H9 (cell line): Measurements from ENCODE around the gene FZD10. TPM values are rescaled to one million over a fixed set of nuclear protein-coding genes. Genes with fewer than 3 reads are reported as not detected.

Source experiments
- DNase-seq: peaks from one replicate; pipeline ENCODE4 v3.0.0-alpha.2; 2017
- H2AFZ ChIP-seq: one replicate; pipeline ENCODE4 v1.6.1; 2013; ENCODE audit warnings: mild to moderate bottlenecking, low read length, control low read depth, moderate library complexity
- H2AK5ac ChIP-seq: 2 replicates; pipeline ENCODE4 v1.6.1; 2013; ENCODE audit warnings: low read length, control low read depth, mixed read lengths; ENCODE audit not compliant: insufficient read length
- H2BK120ac ChIP-seq: one replicate; pipeline ENCODE4 v1.6.1; 2013; ENCODE audit warnings: low read depth, mild to moderate bottlenecking, low read length, control low read depth, inconsistent platforms; ENCODE audit not compliant: poor library complexity, severe bottlenecking
- H2BK12ac ChIP-seq: 2 replicates; pipeline ENCODE4 v1.6.1; 2013; ENCODE audit warnings: low read length, control low read depth, mixed read lengths, low read depth; ENCODE audit not compliant: insufficient read length
- H2BK15ac ChIP-seq: 2 replicates; pipeline ENCODE4 v1.6.1; 2013; ENCODE audit warnings: low read depth, low read length, control low read depth
- H2BK20ac ChIP-seq: one replicate; pipeline ENCODE4 v1.6.1; 2013; ENCODE audit warnings: low read depth, mild to moderate bottlenecking, low read length, control low read depth, inconsistent platforms; ENCODE audit not compliant: poor library complexity, severe bottlenecking
- H2BK5ac ChIP-seq: 2 replicates; pipeline ENCODE4 v1.6.1; 2013; ENCODE audit warnings: low read length, control low read depth, mixed read lengths; ENCODE audit not compliant: insufficient read length
- H3K14ac ChIP-seq: 2 replicates; pipeline ENCODE4 v1.6.1; 2013; ENCODE audit warnings: low read length, control low read depth; ENCODE audit not compliant: insufficient read depth
- H3K18ac ChIP-seq: 2 replicates; pipeline ENCODE4 v1.6.1; 2013; ENCODE audit warnings: low read depth, mild to moderate bottlenecking, mixed read lengths, low read length, control low read depth; ENCODE audit not compliant: insufficient read length
- H3K23ac ChIP-seq: 2 replicates; pipeline ENCODE4 v1.6.1; 2013; ENCODE audit warnings: low read length, control low read depth, mixed read lengths, low read depth; ENCODE audit not compliant: insufficient read length
- H3K23me2 ChIP-seq: 2 replicates; pipeline ENCODE4 v1.6.1; 2013; ENCODE audit warnings: low read depth, mild to moderate bottlenecking, mixed read lengths, low read length, control low read depth; ENCODE audit not compliant: insufficient read length, poor library complexity, severe bottlenecking
- H3K27ac ChIP-seq: 2 replicates; pipeline ENCODE4 v1.5.1; 2013; ENCODE audit warnings: low read length, control low read depth, mixed read lengths, low read depth; ENCODE audit not compliant: insufficient read length
- H3K27me3 ChIP-seq: 2 replicates; pipeline ENCODE4 v1.6.1; 2013; ENCODE audit warnings: low read length, control low read depth, inconsistent platforms; ENCODE audit not compliant: insufficient read depth
- H3K4ac ChIP-seq: 2 replicates; pipeline ENCODE4 v1.6.1; 2013; ENCODE audit warnings: low read depth, mild to moderate bottlenecking, control low read depth, inconsistent platforms, low read length, moderate library complexity
- H3K4me1 ChIP-seq: 2 replicates; pipeline ENCODE4 v1.6.1; 2013; ENCODE audit warnings: low read length, control low read depth, inconsistent platforms; ENCODE audit not compliant: insufficient read depth
- H3K4me2 ChIP-seq: 2 replicates; pipeline ENCODE4 v1.6.1; 2013; ENCODE audit warnings: low read length, control low read depth, mixed read lengths; ENCODE audit not compliant: insufficient read length, insufficient read depth
- H3K56ac ChIP-seq: 2 replicates; pipeline ENCODE4 v1.6.1; 2013; ENCODE audit warnings: low read depth, mild to moderate bottlenecking, mixed read lengths, low read length, control low read depth; ENCODE audit not compliant: insufficient read length
- H3K79me1 ChIP-seq: 2 replicates; pipeline ENCODE4 v1.6.1; 2013; ENCODE audit warnings: low read depth, mild to moderate bottlenecking, moderate library complexity, low read length, control low read depth, inconsistent platforms; ENCODE audit not compliant: insufficient read depth, poor library complexity, severe bottlenecking
- H3K79me2 ChIP-seq: 2 replicates; pipeline ENCODE4 v1.6.1; 2013; ENCODE audit warnings: low read length, control low read depth, inconsistent platforms; ENCODE audit not compliant: insufficient read depth
- H3K9ac ChIP-seq: 2 replicates; pipeline ENCODE4 v1.6.1; 2013; ENCODE audit warnings: low read length, control low read depth, mixed read lengths; ENCODE audit not compliant: insufficient read length; ENCODE audit errors: extremely low read depth
- H3K9me3 ChIP-seq: one replicate; pipeline ENCODE4 v1.6.1; 2013; ENCODE audit warnings: low read depth, low read length, inconsistent platforms; ENCODE audit not compliant: control insufficient read depth
- H3T11ph ChIP-seq: one replicate; pipeline ENCODE4 v1.6.1; 2013; ENCODE audit warnings: mild to moderate bottlenecking, low read length, control low read depth, inconsistent platforms
- H4K20me1 ChIP-seq: one replicate; pipeline ENCODE4 v1.6.1; 2013; ENCODE audit not compliant: control insufficient read depth, insufficient read length, insufficient read depth
- H4K5ac ChIP-seq: 2 replicates; pipeline ENCODE4 v1.6.1; 2013; ENCODE audit warnings: low read depth, mild to moderate bottlenecking, mixed read lengths, low read length, control low read depth; ENCODE audit not compliant: insufficient read length
- H4K8ac ChIP-seq: replicated peaks from 2 replicates; pipeline ENCODE4 v1.6.1; 2013; ENCODE audit warnings: low read length, control low read depth, mixed read lengths, low read depth; ENCODE audit not compliant: insufficient read length
- H4K91ac ChIP-seq: 2 replicates; pipeline ENCODE4 v1.6.1; 2013; ENCODE audit warnings: low read depth, mild to moderate bottlenecking, moderate library complexity, mixed read lengths, low read length, control low read depth; ENCODE audit not compliant: insufficient read length
- H3K27ac Mint-ChIP-seq, 3 experiments: 2 replicates in 2 of 3; 3 replicates in 1 of 3; pipeline ENCODE4 v1.8.0; 2020 to 2021; ENCODE audit warnings: mixed read lengths in 3 of 3, mild to moderate bottlenecking in 1 of 3, moderate library complexity in 1 of 3
- H3K27me3 Mint-ChIP-seq: 2 replicates; pipeline ENCODE4 v1.8.0; 2021; ENCODE audit warnings: low read depth, mild to moderate bottlenecking, moderate library complexity, mixed read lengths
- H3K36me3 Mint-ChIP-seq, 3 experiments: 2 replicates in 2 of 3; 3 replicates in 1 of 3; pipeline ENCODE4 v1.8.0; 2020 to 2021; ENCODE audit warnings: low read depth in 3 of 3, mixed read lengths in 3 of 3; ENCODE audit not compliant: insufficient read depth in 1 of 3
- H3K4me1 Mint-ChIP-seq, 2 experiments: 2 replicates each; pipeline ENCODE4 v1.8.0; 2020; ENCODE audit warnings: mixed read lengths in 2 of 2
- H3K4me3 Mint-ChIP-seq, 2 experiments: 2 replicates in 1 of 2; 3 replicates in 1 of 2; pipeline ENCODE4 v1.8.0; 2020 to 2021; ENCODE audit warnings: mild to moderate bottlenecking in 2 of 2, mixed read lengths in 2 of 2, moderate library complexity in 1 of 2
- H3K9me3 Mint-ChIP-seq, 2 experiments: 2 replicates in 1 of 2; 3 replicates in 1 of 2; pipeline ENCODE4 v1.8.0; 2020; ENCODE audit warnings: mild to moderate bottlenecking in 2 of 2, mixed read lengths in 2 of 2, moderate library complexity in 1 of 2
- CTCF ChIP-seq: fragments of 200-600 bp; sonication (generic); conservative IDR thresholded peaks from 3 replicates; pipeline ENCODE4 v1.8.0; 2021; ENCODE audit warnings: antibody characterized with exemption, mild to moderate bottlenecking
- WGBS: extraction: QIAGEN DNeasy Blood & Tissue Kit; methylation state at CpG from one replicate; pipeline ENCODE4 v1.1.7; 2013; ENCODE audit warnings: missing lambda C conversion rate, low lambda C conversion rate, mixed read lengths; ENCODE audit not compliant: insufficient read length; ENCODE audit errors: extremely low coverage; 5-methylcytosine and 5-hydroxymethylcytosine counted together
- total RNA-seq: library from RNA; stranded (reverse); gene quantifications from 2 replicates; pipeline ENCODE4 v1.2.1, GENCODE V29; 2021

Gene FZD10
- total RNA-seq, 1 experiment from 2014 or later, result 1.0 TPM

GRCh38 chr12:130121226-130122000, 40.9 kb upstream of the FZD10 start:
- Mint-ChIP-seq H3K4me3 (no peak overlapping the region), H3K27me3 (peaks cover 67% of the 10 kb centered on the region), H3K9me3 (no peaks in the 10 kb centered on the region), H3K36me3 (no peaks in the 10 kb centered on the region), H3K27ac (no peak overlapping the region), H3K4me1 (peaks cover 6 to 23% of the 10 kb centered on the region in 2 experiments; a peak in 2 of 4 replicates)
- no peak overlapping the region for H3K4ac ChIP-seq
- no peak overlapping the region for H3K9ac ChIP-seq
- no peak overlapping the region for H2BK12ac ChIP-seq
- no peak overlapping the region for H2BK120ac ChIP-seq
- H4K5ac ChIP-seq, result no peak overlapping the region
- TF ChIP-seq CTCF, result no peak
- no peak overlapping the region for H2AK5ac ChIP-seq
- no peak overlapping the region for H4K91ac ChIP-seq
- no peak overlapping the region for H3K14ac ChIP-seq
- no CpG with 5 or more reads among the region's 11 CpGs for WGBS
- no peak overlapping the region for H3K56ac ChIP-seq
- H3T11ph ChIP-seq, result no peak overlapping the region
- no peaks in the 10 kb centered on the region for H4K20me1 ChIP-seq
- no peak overlapping the region for H2BK20ac ChIP-seq
- DNase-seq, result no peak
- no peaks in the 10 kb centered on the region for H3K27me3 ChIP-seq
- no peak overlapping the region for H3K23ac ChIP-seq
- no peaks in the 10 kb centered on the region for H3K79me2 ChIP-seq
- H3K4me2 ChIP-seq, result no peak overlapping the region
- no peak overlapping the region for H2AFZ ChIP-seq
- no peak overlapping the region for H3K18ac ChIP-seq
- H3K27ac ChIP-seq, result no peak overlapping the region
- H3K4me1 ChIP-seq, result no peaks in the 10 kb centered on the region
- no peak overlapping the region for H2BK15ac ChIP-seq
- no peaks in the 10 kb centered on the region for H3K23me2 ChIP-seq
- H4K8ac ChIP-seq, result no peak overlapping the region
- no peaks in the 10 kb centered on the region for H3K9me3 ChIP-seq
- H2BK5ac ChIP-seq, result no peak overlapping the region
- H3K79me1 ChIP-seq, result no peaks in the 10 kb centered on the region
